Measurements from ENCODE around the gene MT1F. TPM values are rescaled to one million over a fixed set of nuclear protein-coding genes. Genes with fewer than 3 reads are reported as not detected.

Gene MT1F
- total and polyA plus RNA-seq, 11 donors: 1.3 to 8.1 (median 1.9) TPM; not detected in 2

DNA sequence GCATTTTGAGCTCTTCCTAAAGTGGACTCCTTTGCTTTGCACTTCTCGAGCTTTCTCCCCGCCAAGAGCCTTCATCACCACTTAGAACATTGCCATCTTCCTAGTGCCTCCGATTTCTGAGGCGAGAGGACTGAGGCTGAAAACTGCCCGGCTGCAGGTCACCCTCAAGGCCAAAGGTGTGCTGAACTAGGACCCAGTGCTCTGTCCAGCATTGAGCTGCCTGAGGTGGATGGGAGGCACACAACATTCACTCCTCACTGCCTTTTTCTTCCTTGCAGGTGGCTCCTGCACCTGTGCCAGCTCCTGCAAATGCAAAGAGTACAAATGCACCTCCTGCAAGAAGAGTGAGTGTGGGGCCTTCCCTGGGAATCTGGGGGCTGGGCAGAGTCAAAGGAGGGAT lies 13.9 kb upstream of the MT1F start:
- ATAC-seq (no peak), DNase-seq (no peak)
- intact Hi-C loops (cut with DNase I): loop anchor here in 4 of 10 donors (2.0 to 5.0 kb wide), 2 partner anchors 25 to 37 kb away; partner anchors contain the start of genes MT2A (in 3 of the 4), MT1G (in 1 of the 4) and MT1H (in 1 of the 4)
- H3K9me3 ChIP-seq: no peaks in the 10 kb centered on the region
- peak overlapping the region in 9 of 12 donors; percentile 24 to 55 (median 43) for H3K4me3 ChIP-seq
- no peak overlapping the region for H3K27ac ChIP-seq
- H3K4me1 ChIP-seq: peaks cover 0 to 20% (median 12%) of the 10 kb centered on the region in 12 donors
- peaks cover 0 to 84% (median 30%) of the 10 kb centered on the region in 9 donors for H3K27me3 ChIP-seq
- no peak for TF ChIP-seq POLR2A (IDR thresholded peaks at IDR 0.05)
- TF ChIP-seq, protein P1, sequence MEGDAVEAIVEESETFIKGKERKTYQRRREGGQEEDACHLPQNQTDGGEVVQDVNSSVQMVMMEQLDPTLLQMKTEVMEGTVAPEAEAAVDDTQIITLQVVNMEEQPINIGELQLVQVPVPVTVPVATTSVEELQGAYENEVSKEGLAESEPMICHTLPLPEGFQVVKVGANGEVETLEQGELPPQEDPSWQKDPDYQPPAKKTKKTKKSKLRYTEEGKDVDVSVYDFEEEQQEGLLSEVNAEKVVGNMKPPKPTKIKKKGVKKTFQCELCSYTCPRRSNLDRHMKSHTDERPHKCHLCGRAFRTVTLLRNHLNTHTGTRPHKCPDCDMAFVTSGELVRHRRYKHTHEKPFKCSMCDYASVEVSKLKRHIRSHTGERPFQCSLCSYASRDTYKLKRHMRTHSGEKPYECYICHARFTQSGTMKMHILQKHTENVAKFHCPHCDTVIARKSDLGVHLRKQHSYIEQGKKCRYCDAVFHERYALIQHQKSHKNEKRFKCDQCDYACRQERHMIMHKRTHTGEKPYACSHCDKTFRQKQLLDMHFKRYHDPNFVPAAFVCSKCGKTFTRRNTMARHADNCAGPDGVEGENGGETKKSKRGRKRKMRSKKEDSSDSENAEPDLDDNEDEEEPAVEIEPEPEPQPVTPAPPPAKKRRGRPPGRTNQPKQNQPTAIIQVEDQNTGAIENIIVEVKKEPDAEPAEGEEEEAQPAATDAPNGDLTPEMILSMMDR (IDR thresholded peaks at IDR 0.05): no peak
- no peaks in the 10 kb centered on the region for H3K36me3 ChIP-seq
- WGBS, 4 donors: 42 to 55% (median 47%) methylated on average over 5 of the region's 5 CpGs

DNA sequence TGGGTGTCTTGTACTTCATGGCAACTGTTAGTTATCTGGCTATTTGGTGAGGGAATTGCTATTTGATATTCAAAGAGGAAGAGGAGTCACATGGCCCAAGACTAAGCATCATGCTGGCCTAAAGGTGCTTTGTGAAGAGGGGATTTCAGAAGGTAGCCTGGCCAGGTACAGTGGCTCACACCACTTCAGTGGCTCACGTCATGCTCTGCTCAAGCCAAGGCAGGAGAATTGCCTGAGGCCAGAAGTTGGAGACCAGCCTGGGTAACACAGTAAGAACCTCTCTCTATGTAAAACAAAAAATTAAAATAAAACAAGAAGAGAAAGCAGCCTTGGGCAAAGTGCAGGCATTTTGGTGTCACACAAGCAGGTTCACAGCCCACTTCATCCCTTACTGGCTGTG lies 12.4 kb upstream of the MT1F start:
- intact Hi-C loops (cut with DNase I): no loop called here
- DNase-seq: no peak
- no peak overlapping the region for H3K27ac ChIP-seq
- H3K4me3 ChIP-seq: no peak overlapping the region
- ATAC-seq: no peak
- WGBS, 4 donors: 87 to 95% (median 89%) methylated on average over 1 of the region's 1 CpG
- TF ChIP-seq POLR2A (IDR thresholded peaks at IDR 0.05): no peak
- H3K27me3 ChIP-seq: peaks cover 0 to 76% (median 27%) of the 10 kb centered on the region in 9 donors
- H3K4me1 ChIP-seq: peaks cover 0 to 15% (median 9%) of the 10 kb centered on the region in 12 donors
- no peaks in the 10 kb centered on the region for H3K36me3 ChIP-seq
- no peaks in the 10 kb centered on the region for H3K9me3 ChIP-seq

DNA sequence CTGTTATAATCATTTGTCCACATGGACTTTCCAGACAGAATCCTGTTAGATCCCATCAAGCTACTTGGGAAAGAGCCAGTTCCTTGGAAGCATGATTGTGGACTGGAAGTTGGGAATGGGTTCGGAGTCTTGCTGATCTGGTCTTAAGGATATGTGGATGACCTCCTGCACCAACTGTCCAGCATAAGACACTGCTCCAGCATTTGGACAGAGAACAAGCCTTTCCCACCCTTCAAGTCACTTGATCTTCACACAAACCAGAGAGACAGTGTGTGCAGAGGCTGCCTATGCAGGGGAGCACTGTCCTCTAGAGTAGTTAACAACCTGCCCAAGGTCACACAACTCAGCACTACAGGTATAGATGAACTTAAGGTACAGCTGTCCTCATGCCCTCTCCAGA lies 11.9 kb upstream of the MT1F start:
- H3K9me3 ChIP-seq: no peaks in the 10 kb centered on the region
- intact Hi-C loops (cut with DNase I): no loop called here
- 0 to 45% (median 1%) methylated on average over 1 of the region's 1 CpG for WGBS, 4 donors
- H3K4me1 ChIP-seq: peaks cover 0 to 15% (median 9%) of the 10 kb centered on the region in 12 donors
- DNase-seq (no peak), ATAC-seq (no peak)
- H3K27me3 ChIP-seq: peaks cover 0 to 72% (median 27%) of the 10 kb centered on the region in 9 donors
- no peak for TF ChIP-seq POLR2A (IDR thresholded peaks at IDR 0.05)
- TF ChIP-seq, protein P1 (IDR thresholded peaks at IDR 0.05): no peak
- no peaks in the 10 kb centered on the region for H3K36me3 ChIP-seq
- H3K4me3 ChIP-seq: no peak overlapping the region
- H3K27ac ChIP-seq: no peak overlapping the region

DNA sequence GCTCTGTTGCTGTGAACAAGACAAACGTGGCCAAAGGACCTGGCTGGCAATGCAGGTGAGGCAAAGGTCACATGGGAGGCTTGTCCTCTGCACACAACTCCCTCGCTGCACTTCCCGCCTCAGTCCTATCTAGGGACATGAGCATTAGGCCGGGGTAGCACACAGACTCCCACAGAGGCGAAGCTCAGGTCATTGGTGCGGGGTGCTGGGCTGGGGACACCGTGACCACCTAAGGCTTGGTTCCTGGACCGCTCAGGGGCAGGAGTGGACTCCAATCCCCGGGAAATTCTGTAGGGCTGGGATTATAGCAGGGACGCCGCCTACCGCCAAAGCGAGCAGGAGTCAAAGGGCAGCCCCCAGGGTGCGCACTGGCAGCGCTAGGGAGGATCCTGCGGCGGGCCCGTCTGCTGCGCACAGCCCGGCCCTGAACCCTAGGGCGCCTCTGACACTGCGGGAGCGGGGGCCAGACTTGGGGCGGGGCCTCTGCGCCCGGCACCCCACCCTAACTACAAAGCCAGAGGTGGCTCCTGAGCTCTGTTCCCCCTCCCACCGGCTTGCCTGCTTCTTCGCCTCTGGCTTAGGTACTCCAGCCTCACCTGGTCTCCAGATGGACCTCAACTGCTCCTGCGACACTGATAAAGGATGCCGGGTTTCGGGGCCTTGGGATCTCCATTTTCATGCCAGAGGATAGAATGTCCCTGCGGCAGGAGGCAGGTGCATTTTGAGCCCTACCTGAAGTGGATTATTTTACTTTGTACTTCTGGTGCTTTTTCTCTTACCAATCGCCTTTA lies 9.9 kb upstream of the MT1F start:
- Histone ChIP-seq H3K9me3 (no peaks in the 10 kb centered on the region), H3K27me3 (peaks cover 0 to 65% (median 27%) of the 10 kb centered on the region in 9 donors), H3K27ac (no peak overlapping the region), H3K36me3 (no peaks in the 10 kb centered on the region), H3K4me1 (peaks cover 0 to 14% (median 9%) of the 10 kb centered on the region in 12 donors), H3K4me3 (no peak overlapping the region)
- intact Hi-C loops (cut with DNase I): no loop called here
- TF ChIP-seq POLR2A (IDR thresholded peaks at IDR 0.05): no peak
- TF ChIP-seq, protein P1 (IDR thresholded peaks at IDR 0.05): no peak
- ATAC-seq (no peak), DNase-seq (no peak)
- WGBS, 4 donors: 35 to 59% (median 42%) methylated on average over 25 to 33 of the region's 33 CpGs
